GM19043 (cell line): Measurements from ENCODE around the gene LATS1.
"Not testable (repeated sequence)": the region's sequence is repeated elsewhere in the genome, so short reads cannot be mapped to it uniquely, and the experiment has no call there.

Experiments used
- ATAC-seq: cut with Tn5 transposase; IDR thresholded peaks from one replicate; pipeline ENCODE4 v1.9.1; 2021; ENCODE audit warnings: low read depth; ENCODE audit not compliant: unreplicated experiment

LATS1 gene

GRCh38 chr6:149729824-149730223, 11.9 kb upstream of the LATS1 start:
- no peak for ATAC-seq

- ATAC-seq, result no peak
These were observed 10.8 kb upstream of the LATS1 start for GRCh38 chr6:149728499-149729234.

- no peak for ATAC-seq
These were observed 10.0 kb upstream of the LATS1 start for GRCh38 chr6:149727793-149728498.

GRCh38 chr6:149725785-149726184, 7.9 kb upstream of the LATS1 start:
- no peak for ATAC-seq

GRCh38 chr6:149723771-149724417, 6.0 kb upstream of the LATS1 start:
- ATAC-seq, result no peak

- no peak for ATAC-seq
These were observed 5.4 kb upstream of the LATS1 start for GRCh38 chr6:149723262-149723661.

GRCh38 chr6:149719531-149719930, 1.6 kb upstream of the LATS1 start:
- ATAC-seq, result no peak

- no peak for ATAC-seq
These were observed 680 bp downstream of the LATS1 start for GRCh38 chr6:149717255-149717587.

GRCh38 chr6:149716181-149716963, 1.5 kb downstream of the LATS1 start:
- no peak for ATAC-seq

GRCh38 chr6:149714442-149714841, 3.5 kb downstream of the LATS1 start:
- ATAC-seq, result no peak

- no peak for ATAC-seq
These were observed 6.2 kb downstream of the LATS1 start for GRCh38 chr6:149711711-149712110.

- ATAC-seq, result no peak
These were observed 16.2 kb downstream of the LATS1 start for GRCh38 chr6:149701714-149702113.

GRCh38 chr6:149699150-149699549, 18.8 kb downstream of the LATS1 start:
- no peak for ATAC-seq

- ATAC-seq, result no peak
These were observed 19.7 kb downstream of the LATS1 start for GRCh38 chr6:149698175-149698574.

GRCh38 chr6:149696901-149697300, 21.0 kb downstream of the LATS1 start:
- ATAC-seq, result no peak

GRCh38 chr6:149694921-149695320, 23.0 kb downstream of the LATS1 start:
- ATAC-seq, result no peak

GRCh38 chr6:149691201-149691600, 26.7 kb downstream of the LATS1 start:
- no peak for ATAC-seq

- no peak for ATAC-seq
These were observed 31.7 kb downstream of the LATS1 start for GRCh38 chr6:149686230-149686629.

- ATAC-seq, result no peak
These were observed 34.5 kb downstream of the LATS1 start for GRCh38 chr6:149683256-149683859.

GRCh38 chr6:149681845-149682244, 36.1 kb downstream of the LATS1 start:
- not testable (repeated sequence) for ATAC-seq

- no peak for ATAC-seq
These were observed 36.7 kb downstream of the LATS1 start for GRCh38 chr6:149681209-149681608.
